ENCODE data around the gene NRG3. TPM values are rescaled to one million over a fixed set of nuclear protein-coding genes. Genes with fewer than 3 reads are reported as not detected.

The NRG3 gene
- total and polyA plus RNA-seq, 2 of the 4 experiments (the other 2 are of a cell fraction) = not detected

DNA sequence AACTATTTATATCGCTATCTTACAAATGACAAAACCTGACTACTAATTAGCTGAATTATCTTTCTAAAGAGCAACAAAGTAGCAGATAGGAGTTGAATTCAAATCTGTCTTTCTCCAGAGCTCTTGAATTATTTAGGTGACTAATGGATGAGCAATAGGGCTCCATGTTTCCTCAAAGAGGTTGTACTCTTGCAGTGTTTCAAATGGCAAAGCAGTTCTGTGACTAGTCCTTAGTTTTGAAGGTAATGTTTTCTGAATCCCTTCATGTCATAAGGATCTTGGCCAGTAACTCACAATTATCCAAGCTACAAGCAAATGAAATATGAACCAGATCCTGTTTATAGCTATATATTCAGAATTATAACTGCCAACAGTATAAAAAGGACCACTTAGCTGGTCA, 999.7 kb downstream of the NRG3 start:
- no peak overlapping the region for H3K9ac ChIP-seq (ENCODE audit: low read depth, low read length)
- H3K36me3 ChIP-seq (ENCODE audit: control insufficient read depth, insufficient read depth, low read length) = no peaks in the 10 kb centered on the region
- H4K5ac ChIP-seq (ENCODE audit: low read depth, low read length) = no peak overlapping the region
- DNase-seq (no peak), ATAC-seq (ENCODE audit: low read depth) (no peak)
- in situ Hi-C loops (cut with MboI; ENCODE audit: low sequenced_read_pairs) (no loop called here), intact Hi-C loops (cut with micrococcal nuclease) (no loop called here), dilution Hi-C loops (cut with HindIII; ENCODE audit: low sequenced_read_pairs, unreplicated experiment) (no loop called here)
- H3K4me3 ChIP-seq (ENCODE audit: insufficient read depth, low read depth, low read length) = no peak overlapping the region
- no peaks in the 10 kb centered on the region for H3K27me3 ChIP-seq (ENCODE audit: control insufficient read depth, insufficient read depth, low read length)
- TF ChIP-seq CHD1 (IDR thresholded peaks at IDR 0.05; ENCODE audit: low read depth, low read length) (no peak), RCOR1 (IDR thresholded peaks at IDR 0.05; ENCODE audit: insufficient replicate concordance, low read length) (no peak), CEBPB (IDR thresholded peaks at IDR 0.05; ENCODE audit: low read depth, low read length) (no peak), SMC3 (IDR thresholded peaks at IDR 0.05; ENCODE audit: low read depth, low read length) (no peak), NFE2L2 (IDR thresholded peaks at IDR 0.05; ENCODE audit: low read depth, low read length) (no peak), MAFK (IDR thresholded peaks at IDR 0.05; ENCODE audit: low read depth, low read length) (no peak), POLR2A (IDR thresholded peaks at IDR 0.05; ENCODE audit: low read depth, low read length) (no peak), MAZ (IDR thresholded peaks at IDR 0.05; ENCODE audit: borderline replicate concordance, low read depth, low read length) (no peak), FOS (IDR thresholded peaks at IDR 0.05; ENCODE audit: low read depth, low read length) (no peak)
- TF ChIP-seq, protein P1, sequence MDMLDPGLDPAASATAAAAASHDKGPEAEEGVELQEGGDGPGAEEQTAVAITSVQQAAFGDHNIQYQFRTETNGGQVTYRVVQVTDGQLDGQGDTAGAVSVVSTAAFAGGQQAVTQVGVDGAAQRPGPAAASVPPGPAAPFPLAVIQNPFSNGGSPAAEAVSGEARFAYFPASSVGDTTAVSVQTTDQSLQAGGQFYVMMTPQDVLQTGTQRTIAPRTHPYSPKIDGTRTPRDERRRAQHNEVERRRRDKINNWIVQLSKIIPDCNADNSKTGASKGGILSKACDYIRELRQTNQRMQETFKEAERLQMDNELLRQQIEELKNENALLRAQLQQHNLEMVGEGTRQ (IDR thresholded peaks at IDR 0.05; ENCODE audit: low read depth, low read length) = no peak
- TF ChIP-seq, protein P2, sequence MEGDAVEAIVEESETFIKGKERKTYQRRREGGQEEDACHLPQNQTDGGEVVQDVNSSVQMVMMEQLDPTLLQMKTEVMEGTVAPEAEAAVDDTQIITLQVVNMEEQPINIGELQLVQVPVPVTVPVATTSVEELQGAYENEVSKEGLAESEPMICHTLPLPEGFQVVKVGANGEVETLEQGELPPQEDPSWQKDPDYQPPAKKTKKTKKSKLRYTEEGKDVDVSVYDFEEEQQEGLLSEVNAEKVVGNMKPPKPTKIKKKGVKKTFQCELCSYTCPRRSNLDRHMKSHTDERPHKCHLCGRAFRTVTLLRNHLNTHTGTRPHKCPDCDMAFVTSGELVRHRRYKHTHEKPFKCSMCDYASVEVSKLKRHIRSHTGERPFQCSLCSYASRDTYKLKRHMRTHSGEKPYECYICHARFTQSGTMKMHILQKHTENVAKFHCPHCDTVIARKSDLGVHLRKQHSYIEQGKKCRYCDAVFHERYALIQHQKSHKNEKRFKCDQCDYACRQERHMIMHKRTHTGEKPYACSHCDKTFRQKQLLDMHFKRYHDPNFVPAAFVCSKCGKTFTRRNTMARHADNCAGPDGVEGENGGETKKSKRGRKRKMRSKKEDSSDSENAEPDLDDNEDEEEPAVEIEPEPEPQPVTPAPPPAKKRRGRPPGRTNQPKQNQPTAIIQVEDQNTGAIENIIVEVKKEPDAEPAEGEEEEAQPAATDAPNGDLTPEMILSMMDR (conservative IDR thresholded peaks at IDR 0.05; ENCODE audit: low read depth, low read length) = no peak
- TF ChIP-seq, protein P3, sequence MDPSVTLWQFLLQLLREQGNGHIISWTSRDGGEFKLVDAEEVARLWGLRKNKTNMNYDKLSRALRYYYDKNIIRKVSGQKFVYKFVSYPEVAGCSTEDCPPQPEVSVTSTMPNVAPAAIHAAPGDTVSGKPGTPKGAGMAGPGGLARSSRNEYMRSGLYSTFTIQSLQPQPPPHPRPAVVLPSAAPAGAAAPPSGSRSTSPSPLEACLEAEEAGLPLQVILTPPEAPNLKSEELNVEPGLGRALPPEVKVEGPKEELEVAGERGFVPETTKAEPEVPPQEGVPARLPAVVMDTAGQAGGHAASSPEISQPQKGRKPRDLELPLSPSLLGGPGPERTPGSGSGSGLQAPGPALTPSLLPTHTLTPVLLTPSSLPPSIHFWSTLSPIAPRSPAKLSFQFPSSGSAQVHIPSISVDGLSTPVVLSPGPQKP (IDR thresholded peaks at IDR 0.05; ENCODE audit: borderline replicate concordance, low read depth, low read length) = no peak
- POLR2A ChIA-PET (ENCODE audit: unreplicated experiment) = no interaction called here
- no peak overlapping the region for H3K23ac ChIP-seq (ENCODE audit: low read depth, low read length)
- no peaks in the 10 kb centered on the region for H3K79me1 ChIP-seq (ENCODE audit: low read depth in 1 of 2, low read length in 2 of 2)
- no peak overlapping the region for H3K18ac ChIP-seq (ENCODE audit: low read depth, low read length)
- no peak overlapping the region for H3K14ac ChIP-seq (replicated peaks; ENCODE audit: low read depth, low read length)
- no peak overlapping the region for H4K91ac ChIP-seq (ENCODE audit: insufficient read depth, low read depth, low read length)
- H3K4ac ChIP-seq (ENCODE audit: low read depth, low read length) = no peak overlapping the region
- H2BK5ac ChIP-seq (ENCODE audit: low read depth, low read length, poor library complexity, severe bottlenecking) = no peak overlapping the region
- peaks cover 2% of the 10 kb centered on the region for H3K9me3 ChIP-seq (ENCODE audit: control insufficient read depth, insufficient read depth, low read length)
- H2AK9ac ChIP-seq (replicated peaks; ENCODE audit: low read depth, low read length, poor library complexity) = no peak overlapping the region
- H3K56ac ChIP-seq (ENCODE audit: extremely low read depth, insufficient read depth, low read length) = no peak overlapping the region
- no peaks in the 10 kb centered on the region for H3K9me1 ChIP-seq (ENCODE audit: insufficient read depth, low read length)
- H3K4me1 ChIP-seq (ENCODE audit: control insufficient read depth, insufficient read depth, low read length) = no peaks in the 10 kb centered on the region
- H4K20me1 ChIP-seq (ENCODE audit: insufficient read depth, low read length) = no peaks in the 10 kb centered on the region
- CTCF ChIA-PET = no interaction called here
- no peak overlapping the region for H3K4me2 ChIP-seq (ENCODE audit: low read depth, low read length)
- no peak overlapping the region for H2BK20ac ChIP-seq (ENCODE audit: low read depth, low read length)
- no TSS peak for BruUV-seq (replicated peaks)
- no peak overlapping the region for H2BK15ac ChIP-seq (ENCODE audit: low read depth, low read length)
- no CpG with 5 or more reads among the region's 1 CpG for WGBS, 2 experiments (ENCODE audit: extremely low coverage in 2 of 2, insufficient read length in 1 of 2)
- H2AK5ac ChIP-seq (ENCODE audit: low read depth, low read length) = no peak overlapping the region
- no peak overlapping the region for H2AFZ ChIP-seq (replicated peaks; ENCODE audit: low read length, poor library complexity)
- no peak overlapping the region for H4K8ac ChIP-seq (ENCODE audit: low read depth in 2 of 2, low read length in 2 of 2)
- no peak overlapping the region for H3K27ac ChIP-seq (ENCODE audit: insufficient read depth, low read length)
- no peak overlapping the region for H2BK120ac ChIP-seq (ENCODE audit: low read depth, low read length)

Measured in IMR-90 (cell line).